T47D (cell line): ENCODE data around the gene PPARA.
A peak's percentile ranks its signal among the peaks of the same experiment; 100 is the strongest.

Source experiments
- DNase-seq, 2 experiments: peaks; one replicate each; pipeline versions ENCODE4 v3.0.0 to v3.0.0-alpha.2; 2011 to 2012; ENCODE audit warnings: low read depth in 1 of 2, low spot score in 1 of 2
- JUND ChIP-seq: IDR thresholded peaks from 2 replicates; pipeline ENCODE4 v1.6.1; 2012; ENCODE audit warnings: low read depth
- in situ Hi-C: cut with HindIII; loops from 2 replicates; pipeline ENCODE4 v1.10.0; 2016; ENCODE audit warnings: low sequenced_read_pairs, low pct_unique_long_range_greater_than_20kb

The PPARA gene

DNA sequence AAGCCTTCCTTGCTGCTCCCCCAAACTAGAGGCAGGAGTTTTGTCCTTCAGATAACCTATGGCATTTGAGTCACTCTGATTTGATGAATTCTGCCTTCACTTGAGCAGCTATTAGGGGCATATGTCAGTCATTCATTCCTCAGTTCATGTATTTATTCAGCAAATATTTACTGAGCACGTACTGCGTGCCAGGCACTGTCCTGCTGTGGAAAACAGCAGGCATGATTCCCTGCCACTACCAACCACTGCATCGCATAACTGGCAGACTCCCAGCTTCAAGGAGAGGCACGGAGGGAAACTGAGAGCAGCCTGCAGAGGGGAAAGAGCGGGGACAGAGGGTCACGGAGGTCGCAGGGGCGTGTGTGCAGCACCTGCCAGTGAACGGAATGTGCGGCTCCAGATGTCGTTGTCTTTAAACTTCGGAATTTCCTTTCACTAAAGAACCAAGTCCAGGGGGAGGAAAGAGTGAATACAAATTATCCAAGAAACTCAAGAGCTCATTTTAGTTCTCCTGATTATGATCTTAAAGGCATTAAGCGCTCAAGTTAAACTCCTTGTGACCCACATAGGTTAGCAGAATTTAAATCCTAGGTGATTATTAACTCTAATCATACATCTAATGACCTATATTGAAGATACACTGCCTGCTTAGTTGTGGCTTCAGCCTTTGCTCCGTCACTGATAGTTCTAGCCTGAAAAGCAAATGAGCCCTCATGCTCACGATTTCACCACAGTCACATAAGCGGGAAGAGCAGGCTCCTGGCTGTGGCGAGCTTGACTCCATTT is 12.6 kb downstream of the PPARA start:
- in situ Hi-C loops, result no loop called here
- TF ChIP-seq JUND, result no peak
- DNase-seq, result no peak

DNA sequence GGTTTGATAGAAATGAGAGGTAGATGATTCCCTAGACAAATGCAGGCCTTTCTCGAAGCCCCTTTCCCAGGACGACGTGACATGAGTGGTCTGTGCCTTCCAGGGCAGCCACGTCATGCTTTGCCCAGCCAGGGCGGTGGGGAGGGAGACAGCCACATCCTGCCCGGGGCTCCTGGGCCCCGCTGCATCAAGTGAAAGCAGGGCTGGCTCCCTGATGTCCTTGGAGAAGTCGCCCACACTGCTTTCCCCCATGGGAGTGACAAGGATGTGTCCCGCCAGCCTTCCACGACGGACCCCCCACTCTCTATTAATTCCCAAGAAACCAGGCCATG is 13.2 kb downstream of the PPARA start:
- in situ Hi-C loops, result no loop called here
- no peak for TF ChIP-seq JUND
- no peak for DNase-seq

DNA sequence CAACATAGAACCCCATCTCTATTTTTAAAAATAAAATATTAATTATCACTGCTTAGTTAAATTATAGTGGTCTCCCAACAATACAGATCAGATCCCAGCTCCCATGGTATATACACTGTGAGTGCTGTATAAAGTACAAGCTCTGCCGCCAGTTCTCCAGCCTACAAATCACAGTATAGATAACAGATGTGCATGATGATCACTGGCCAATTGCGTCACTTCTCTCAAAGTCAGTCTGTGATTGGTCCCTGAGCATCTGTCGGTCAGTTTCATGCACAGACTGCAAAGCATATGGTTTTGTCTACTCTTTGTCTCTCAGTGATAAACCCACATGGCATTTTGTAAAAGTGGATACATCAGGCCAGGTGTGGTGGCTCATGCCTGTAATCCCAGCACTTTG is 15.7 kb downstream of the PPARA start:
- in situ Hi-C loops, result no loop called here
- DNase-seq, result no peak
- no peak for TF ChIP-seq JUND

DNA sequence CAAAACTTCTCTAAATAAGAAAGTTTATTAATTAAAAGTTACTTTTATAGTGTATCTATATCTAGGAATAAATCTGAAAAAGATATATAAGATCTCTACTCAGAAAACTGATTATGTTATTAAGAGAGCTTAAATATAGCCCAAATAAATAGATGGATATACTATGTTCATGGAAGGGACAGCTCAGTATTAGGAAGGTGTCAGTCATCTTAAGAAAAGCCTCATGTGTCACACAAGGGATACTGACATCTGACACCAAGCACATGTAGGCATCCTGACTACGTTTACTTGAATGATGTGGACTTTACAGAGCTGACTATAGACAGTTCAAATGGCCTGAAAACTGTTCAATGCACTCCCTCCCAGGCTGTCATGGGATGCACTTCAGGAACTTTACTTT is 19.3 kb downstream of the PPARA start:
- TF ChIP-seq JUND, result no peak

DNA sequence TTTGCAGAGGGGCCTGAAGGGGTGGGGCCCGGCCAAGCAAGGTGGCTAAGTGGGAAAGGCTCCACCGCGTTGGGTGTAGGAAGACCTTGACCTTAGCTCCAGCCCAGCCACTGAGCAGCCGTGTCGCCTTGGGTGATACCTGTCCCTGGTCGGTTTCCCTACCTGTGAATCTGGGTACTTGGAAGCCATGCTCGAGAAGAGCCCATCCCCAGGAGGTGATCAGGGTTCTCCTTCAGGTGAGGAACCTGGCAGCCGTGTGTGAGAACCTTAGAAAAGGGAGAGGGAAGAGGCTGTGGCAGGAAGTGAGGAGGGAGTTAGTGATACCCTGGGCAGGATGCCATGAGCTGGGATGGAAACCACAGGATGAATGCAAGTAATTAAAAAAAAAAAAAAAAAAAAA is 21.6 kb downstream of the PPARA start:
- no peak for TF ChIP-seq JUND
- no peak for DNase-seq
- in situ Hi-C loops, result no loop called here

More for the DNA sequence above, 19.3 kb downstream of the PPARA start:
- in situ Hi-C loops, result no loop called here
- no peak for DNase-seq

DNA sequence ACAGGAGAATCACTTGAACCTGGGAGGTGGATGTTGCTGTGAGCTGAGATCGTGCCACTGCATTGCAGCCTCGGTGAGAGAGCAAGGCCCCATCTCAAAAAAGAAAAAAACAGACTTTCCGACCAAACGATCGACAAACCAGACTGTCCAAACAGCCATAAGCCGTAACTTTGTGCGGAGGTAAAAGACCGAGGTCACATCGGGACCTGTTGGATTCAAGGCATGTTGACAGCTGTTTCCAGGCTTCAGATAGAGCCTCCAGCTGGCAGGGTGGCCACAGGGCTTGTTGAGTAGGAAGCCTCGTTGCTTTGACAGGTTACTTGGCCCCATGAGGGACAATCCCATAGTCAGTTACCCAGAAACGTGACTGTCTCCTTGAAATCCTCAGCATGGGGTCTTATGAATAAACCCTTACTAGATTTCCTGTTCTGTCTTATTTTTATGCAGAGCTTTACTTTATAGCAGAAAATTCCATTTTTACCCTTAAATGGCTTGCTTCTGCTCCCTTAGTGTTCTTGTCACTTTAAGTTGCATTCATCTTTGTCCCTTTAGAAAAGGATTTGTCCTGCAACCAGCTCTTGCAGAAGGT is 22.3 kb downstream of the PPARA start:
- in situ Hi-C loops, result no loop called here
- no peak for DNase-seq

DNA sequence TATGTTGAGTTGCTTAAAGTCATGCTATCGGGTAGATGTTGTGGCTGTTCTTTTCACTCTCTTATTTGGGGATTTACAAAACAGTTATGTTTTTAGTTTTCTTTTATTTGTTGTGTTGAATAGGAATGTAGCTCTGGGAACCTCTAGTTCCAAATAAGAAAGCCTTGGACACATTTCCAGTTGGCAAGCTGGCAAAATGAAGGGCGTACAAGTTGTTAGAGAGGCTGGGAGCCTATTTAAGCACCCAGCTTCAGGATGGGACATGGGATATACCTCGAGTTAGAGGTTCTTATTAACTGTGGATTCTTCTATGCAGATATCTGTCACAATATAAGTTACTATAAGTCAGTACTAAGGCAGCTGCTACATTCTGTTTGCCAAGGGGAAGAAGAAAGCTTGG is 22.8 kb downstream of the PPARA start:
- TF ChIP-seq JUND, result no peak
- in situ Hi-C loops, result no loop called here
- DNase-seq, result no peak

More for the DNA sequence above, 22.3 kb downstream of the PPARA start:
- TF ChIP-seq JUND, result no peak

DNA sequence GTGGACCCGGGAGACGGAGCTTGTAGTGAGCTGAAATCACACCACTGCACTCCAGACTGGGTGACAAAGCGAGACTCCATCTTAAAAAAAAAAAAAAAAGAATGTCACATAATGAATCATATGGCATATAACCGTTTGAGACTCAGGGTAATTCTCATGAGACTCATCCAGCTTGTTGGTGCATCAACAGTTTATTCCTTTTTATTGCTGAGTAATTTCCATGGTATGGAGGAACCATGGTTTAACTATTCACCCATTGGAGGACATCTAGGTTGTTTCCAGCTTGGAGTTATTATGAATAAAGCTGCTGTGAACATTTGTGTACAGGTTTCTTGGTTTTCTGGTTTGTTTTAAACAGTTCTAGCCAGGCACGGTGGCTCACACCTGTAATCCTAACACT is 25.3 kb downstream of the PPARA start:
- DNase-seq, result no peak

DNA sequence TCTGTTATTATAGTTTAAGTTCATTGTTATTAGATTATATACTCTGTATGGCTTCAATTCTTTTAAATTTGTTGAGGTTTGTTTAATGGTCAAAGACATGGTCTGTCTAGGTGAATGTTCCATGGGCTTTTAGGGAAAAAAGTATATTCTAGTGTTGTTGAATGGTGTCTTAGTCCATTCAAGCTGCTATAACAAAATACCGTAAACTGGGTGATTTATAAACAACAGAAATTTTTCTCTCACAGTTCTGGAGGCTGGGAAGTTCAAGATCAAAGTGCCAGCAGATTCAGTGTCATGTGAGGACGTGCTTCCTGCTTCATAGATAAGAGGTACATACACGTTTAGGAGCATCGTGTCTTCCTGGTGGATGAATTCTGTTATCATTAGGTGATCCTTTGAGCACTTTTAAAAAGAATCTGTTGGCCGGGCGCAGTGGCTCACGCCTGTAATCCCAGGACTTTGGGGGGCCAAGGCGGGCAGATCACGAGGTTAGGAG is 26.2 kb downstream of the PPARA start:
- in situ Hi-C loops, result no loop called here

More for the DNA sequence above, 25.3 kb downstream of the PPARA start:
- in situ Hi-C loops, result no loop called here
- TF ChIP-seq JUND, result no peak

DNA sequence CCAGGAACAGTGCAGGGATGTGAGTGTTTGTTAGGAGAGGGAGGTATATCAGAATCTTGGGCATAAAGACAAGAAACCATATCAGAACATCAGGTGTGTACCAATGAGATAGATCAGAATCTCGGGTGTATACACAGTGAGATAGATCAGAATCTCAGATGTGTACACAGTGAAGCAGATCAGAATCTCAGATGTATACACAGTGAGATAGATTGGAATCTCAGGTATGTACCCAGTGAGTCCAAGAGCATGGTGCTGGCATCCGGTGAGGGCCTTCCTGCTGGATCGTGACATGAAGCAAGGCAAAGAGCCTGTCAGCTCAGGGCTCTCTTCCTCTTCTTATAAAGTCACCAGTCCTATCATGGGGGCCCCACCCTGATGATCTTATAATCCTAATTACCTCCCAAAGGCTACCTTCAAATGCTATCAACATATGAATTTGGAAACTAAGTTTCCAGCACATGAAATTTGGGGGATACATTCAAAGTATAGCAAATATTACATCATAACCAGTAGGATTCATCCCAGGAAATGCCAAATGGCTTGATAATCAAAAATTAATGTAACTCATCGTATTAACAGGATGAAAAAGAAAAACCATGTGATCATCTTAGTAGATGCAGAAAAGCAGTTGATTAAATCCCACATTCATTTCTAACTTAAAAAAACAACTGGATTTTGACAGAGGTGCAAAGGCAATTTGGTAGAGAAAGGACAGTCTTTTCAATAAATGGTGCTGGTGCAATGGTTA is 28.6 kb downstream of the PPARA start:
- peak; percentile 90 for TF ChIP-seq JUND
- in situ Hi-C loops, result no loop called here

More for the DNA sequence above, 26.2 kb downstream of the PPARA start:
- TF ChIP-seq JUND, result no peak
- no peak for DNase-seq

DNA sequence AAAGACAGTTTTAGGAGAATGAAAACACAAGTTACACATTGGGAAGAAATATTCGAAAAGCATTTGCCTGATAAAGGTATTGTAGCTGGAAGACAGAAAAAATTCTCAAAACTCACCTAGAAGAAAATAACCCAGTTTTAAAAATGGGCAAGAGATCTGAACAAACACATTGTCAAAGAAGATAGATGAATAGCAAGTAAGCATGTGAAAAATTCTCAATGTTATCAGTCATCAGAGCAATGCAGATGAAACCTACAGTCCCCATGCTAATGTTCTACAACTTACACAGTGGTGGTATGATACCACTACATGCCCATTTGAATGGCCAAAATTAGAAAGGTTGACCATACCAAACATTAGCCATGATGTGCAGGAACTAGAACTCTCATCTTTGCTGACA is 29.4 kb downstream of the PPARA start:
- no peak for TF ChIP-seq JUND
- no peak for DNase-seq
- in situ Hi-C loops, result no loop called here

More for the DNA sequence above, 28.6 kb downstream of the PPARA start:
- peak in 1 of 2 experiments; percentile 45 for DNase-seq

DNA sequence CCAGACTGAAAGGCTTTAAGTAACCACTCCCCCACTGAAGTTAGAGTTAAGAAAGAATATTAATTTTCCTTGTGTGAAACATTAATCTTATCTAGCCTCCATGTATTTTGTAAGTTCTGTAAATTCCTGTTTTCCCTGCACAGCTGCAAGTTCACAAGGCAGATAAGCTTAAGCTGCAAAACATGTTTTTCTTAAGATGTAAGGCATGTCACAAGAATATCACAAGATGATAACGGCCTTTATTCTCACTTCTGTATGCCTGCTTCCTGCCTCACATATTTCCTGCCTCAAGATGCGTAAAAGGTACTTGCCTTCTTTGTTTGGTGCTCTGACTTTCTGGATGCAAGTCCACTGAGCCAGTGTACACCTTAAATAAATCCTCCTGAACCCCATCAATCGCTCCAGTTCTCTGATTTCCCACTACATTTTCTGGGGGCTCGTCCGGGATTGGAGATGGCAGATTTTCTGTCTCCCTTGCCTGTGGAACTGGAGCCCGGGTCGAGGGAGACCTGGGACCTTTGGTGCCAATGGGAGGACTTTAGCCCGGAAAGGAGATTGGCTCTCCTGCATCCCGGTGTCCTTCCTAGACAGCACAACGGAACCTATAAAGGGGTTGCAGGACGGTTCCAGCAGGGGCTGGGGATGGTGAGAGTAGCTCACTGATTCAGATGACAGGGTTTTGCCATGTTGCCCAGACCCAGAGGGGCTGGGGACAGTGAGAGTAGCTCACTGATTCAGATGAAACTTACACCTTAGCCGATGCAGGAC is 30.2 kb downstream of the PPARA start:
- peak in 1 of 2 experiments; percentile 30 for DNase-seq
- in situ Hi-C loops, result no loop called here
- no peak for TF ChIP-seq JUND

DNA sequence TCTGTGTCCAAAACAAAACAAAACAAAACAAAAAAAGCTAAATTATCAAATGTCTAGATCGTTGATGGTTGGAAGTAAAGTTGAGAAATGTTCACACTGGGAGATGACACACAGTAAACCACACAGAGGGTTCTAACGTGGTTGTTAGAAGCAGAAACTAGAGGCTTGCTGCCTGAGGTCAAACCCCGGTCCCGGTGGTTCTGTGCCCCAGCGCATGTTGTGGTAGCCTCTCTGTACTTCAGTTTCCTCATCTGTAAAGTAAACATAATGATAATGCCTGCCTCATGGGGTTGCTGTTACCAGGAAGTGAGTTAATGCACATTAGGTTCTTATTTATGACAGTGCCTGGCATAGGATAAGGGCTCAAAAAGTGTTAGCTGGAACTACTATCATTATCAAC is 33.4 kb downstream of the PPARA start:
- DNase-seq, result no peak
- in situ Hi-C loops, result no loop called here
- TF ChIP-seq JUND, result no peak
